DND-41 (cell line): Measurements from ENCODE around the gene CTNNA1.

Source experiments
- ATAC-seq: fragments of 200-7000 bp; cut with Tn5 transposase; 3 replicates; pipeline ENCODE4 v1.9.1; 2021; ENCODE audit warnings: low read depth; ENCODE audit not compliant: insufficient read depth
- DNase-seq: peaks from one replicate; pipeline ENCODE4 v3.0.0-alpha.2; 2020
- H2AFZ ChIP-seq: 2 replicates; pipeline ENCODE4 v1.6.0; 2012; ENCODE audit warnings: low read depth, low read length
- H3K27ac ChIP-seq: 2 replicates; pipeline ENCODE4 v1.5.1; 2012; ENCODE audit warnings: low read length, inconsistent platforms
- H3K27me3 ChIP-seq: fragments of 200-600 bp; sonication (generic); 2 replicates; pipeline ENCODE4 v1.6.0; 2012; ENCODE audit warnings: low read length, mild to moderate bottlenecking, inconsistent platforms; ENCODE audit not compliant: insufficient read depth, poor library complexity
- H3K36me3 ChIP-seq: 2 replicates; pipeline ENCODE4 v1.5.1; 2012; ENCODE audit warnings: low read length, inconsistent platforms; ENCODE audit not compliant: insufficient read depth
- H3K4me1 ChIP-seq: 2 replicates; pipeline ENCODE4 v1.5.1; 2012; ENCODE audit warnings: mild to moderate bottlenecking, low read length; ENCODE audit not compliant: insufficient read depth
- H3K4me2 ChIP-seq: 2 replicates; pipeline ENCODE4 v1.6.0; 2012; ENCODE audit warnings: mild to moderate bottlenecking, moderate library complexity, low read length, inconsistent platforms; ENCODE audit not compliant: insufficient read depth
- H3K4me3 ChIP-seq, 2 experiments: fragments of 200-600 bp in 1 of 2; shearing (Covaris generic) in 1 of 2; 2 replicates each; pipeline ENCODE4 v1.5.1; 2012 to 2016; ENCODE audit warnings: inconsistent platforms in 2 of 2, low read length in 2 of 2, mild to moderate bottlenecking in 2 of 2, low read depth in 1 of 2, moderate library complexity in 1 of 2
- H3K79me2 ChIP-seq: 2 replicates; pipeline ENCODE4 v1.6.0; 2012; ENCODE audit warnings: low read length, inconsistent platforms; ENCODE audit not compliant: insufficient read depth
- H3K9ac ChIP-seq: 2 replicates; pipeline ENCODE4 v1.6.0; 2012; ENCODE audit warnings: low read depth, mild to moderate bottlenecking, inconsistent platforms, low read length, moderate library complexity
- H3K9me3 ChIP-seq: 2 replicates; pipeline ENCODE4 v1.5.1; 2012; ENCODE audit warnings: low read length, moderate library complexity, mild to moderate bottlenecking, inconsistent platforms; ENCODE audit not compliant: insufficient read depth, severe bottlenecking
- H4K20me1 ChIP-seq: 2 replicates; pipeline ENCODE4 v1.6.0; 2012; ENCODE audit warnings: low read length; ENCODE audit not compliant: insufficient read depth
- CTCF ChIP-seq: IDR thresholded peaks from 2 replicates; pipeline ENCODE4 v1.5.1; 2012; ENCODE audit warnings: borderline replicate concordance, low read length, moderate library complexity, mild to moderate bottlenecking; ENCODE audit not compliant: poor library complexity, severe bottlenecking; ENCODE audit errors: extremely low read depth
- EZH2 ChIP-seq: IDR thresholded peaks from 3 replicates; pipeline ENCODE4 v1.6.1; 2012; ENCODE audit warnings: borderline replicate concordance, low read depth, mild to moderate bottlenecking, moderate library complexity, low read length, inconsistent platforms; ENCODE audit not compliant: severe bottlenecking

CTNNA1 gene

GRCh38 chr5:138965626-138966025 is 212.4 kb downstream of the CTNNA1 start:
- Histone ChIP-seq H2AFZ (no peak overlapping the region), H3K4me2 (no peak overlapping the region), H4K20me1 (no peaks in the 10 kb centered on the region), H3K27ac (no peak overlapping the region), H3K9ac (no peak overlapping the region), H3K36me3 (no peaks in the 10 kb centered on the region), H3K27me3 (no peaks in the 10 kb centered on the region), H3K79me2 (no peaks in the 10 kb centered on the region), H3K9me3 (no peaks in the 10 kb centered on the region), H3K4me1 (no peaks in the 10 kb centered on the region), H3K4me3 (no peak overlapping the region)
- TF ChIP-seq EZH2 = no peak
- TF ChIP-seq CTCF = no peak
- no peak for DNase-seq
- no peak for ATAC-seq

- H3K27ac ChIP-seq = no peak overlapping the region
- H2AFZ ChIP-seq = no peak overlapping the region
- no peak overlapping the region for H3K4me3 ChIP-seq
- TF ChIP-seq EZH2 = no peak
- TF ChIP-seq CTCF = no peak
- no peaks in the 10 kb centered on the region for H3K27me3 ChIP-seq
- no peak overlapping the region for H3K4me2 ChIP-seq
- H3K4me1 ChIP-seq = no peaks in the 10 kb centered on the region
- DNase-seq (no peak), ATAC-seq (no peak)
- H3K9ac ChIP-seq = no peak overlapping the region
- no peaks in the 10 kb centered on the region for H3K36me3 ChIP-seq
- no peaks in the 10 kb centered on the region for H3K79me2 ChIP-seq
- no peaks in the 10 kb centered on the region for H4K20me1 ChIP-seq
- no peaks in the 10 kb centered on the region for H3K9me3 ChIP-seq
These were observed 213.2 kb downstream of the CTNNA1 start for GRCh38 chr5:138966236-138966985.

- ATAC-seq = peak; percentile 62
- Histone ChIP-seq H3K9ac (no peak overlapping the region), H3K79me2 (no peaks in the 10 kb centered on the region), H3K9me3 (no peaks in the 10 kb centered on the region), H2AFZ (no peak overlapping the region), H3K27ac (no peak overlapping the region), H3K4me1 (no peaks in the 10 kb centered on the region), H3K4me3 (no peak overlapping the region), H3K27me3 (no peaks in the 10 kb centered on the region), H3K36me3 (no peaks in the 10 kb centered on the region), H4K20me1 (no peaks in the 10 kb centered on the region), H3K4me2 (no peak overlapping the region)
- TF ChIP-seq CTCF (no peak), EZH2 (no peak)
- peak; percentile 21 for DNase-seq
These were observed 214.7 kb downstream of the CTNNA1 start for GRCh38 chr5:138967791-138968448.
